Fibroblast of skin of scalp (primary cell): ENCODE results near the gene FBH1.
"Not testable (repeated sequence)": the region's sequence is repeated elsewhere in the genome, so short reads cannot be mapped to it uniquely, and the experiment has no call there.

Source experiments
- DNase-seq: peaks from one replicate; pipeline ENCODE4 v3.0.0-alpha.2; 2013

The FBH1 gene

DNA sequence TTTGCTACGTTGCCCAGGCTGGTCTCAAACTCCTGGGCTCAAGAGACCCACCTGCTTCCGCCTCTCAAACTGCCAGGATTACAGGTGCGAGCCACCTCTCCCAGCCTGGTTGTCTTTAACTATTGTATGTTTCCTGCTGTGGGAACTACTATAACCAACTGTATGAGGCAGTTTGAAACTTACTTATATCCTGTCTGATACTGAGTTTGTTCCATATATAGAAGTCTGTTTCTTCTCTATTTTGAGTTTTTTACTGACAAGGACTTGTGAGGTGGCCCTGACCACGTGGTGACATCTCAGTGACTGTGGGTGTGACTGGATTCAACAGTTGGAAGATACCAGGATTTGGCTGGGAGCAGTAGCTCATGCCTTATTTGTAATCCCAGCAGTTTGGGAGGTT lies 14.2 kb downstream of the FBH1 start:
- no peak for DNase-seq

DNA sequence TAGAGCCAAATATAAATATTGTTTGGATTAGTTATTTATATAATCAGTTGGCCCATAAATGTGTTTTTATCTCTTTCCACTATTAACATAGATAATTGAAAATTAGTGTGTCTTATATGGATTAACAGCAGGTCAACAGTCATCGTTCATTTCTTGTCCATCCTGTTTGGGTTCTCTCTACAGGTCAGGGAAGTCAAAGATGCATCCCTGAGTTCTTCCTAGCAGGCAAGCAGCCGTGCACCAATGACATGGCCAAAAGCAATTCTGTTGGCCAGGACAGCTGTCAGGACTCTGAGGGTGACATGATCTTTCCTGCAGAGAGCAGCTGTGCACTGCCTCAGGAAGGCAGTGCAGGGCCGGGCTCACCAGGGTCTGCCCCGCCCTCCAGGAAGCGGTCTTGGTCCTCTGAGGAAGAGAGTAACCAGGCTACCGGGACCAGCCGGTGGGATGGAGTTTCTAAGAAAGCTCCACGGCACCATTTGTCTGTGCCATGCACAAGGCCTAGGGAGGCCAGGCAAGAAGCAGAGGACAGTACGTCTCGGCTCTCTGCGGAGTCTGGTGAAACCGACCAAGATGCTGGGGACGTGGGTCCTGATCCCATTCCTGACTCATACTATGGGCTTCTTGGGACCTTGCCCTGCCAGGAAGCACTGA lies 15.9 kb downstream of the FBH1 start:
- no peak for DNase-seq

GRCh38 chr10:5906651-5907050 lies 16.6 kb downstream of the FBH1 start:
- DNase-seq = no peak

- not testable (repeated sequence) for DNase-seq
Measured at GRCh38 chr10:5908676-5909075, 18.6 kb downstream of the FBH1 start.

- no peak for DNase-seq
Measured at GRCh38 chr10:5910323-5911100, 20.5 kb downstream of the FBH1 start.

- DNase-seq = no peak
Measured at GRCh38 chr10:5911670-5912069, 21.6 kb downstream of the FBH1 start.

DNA sequence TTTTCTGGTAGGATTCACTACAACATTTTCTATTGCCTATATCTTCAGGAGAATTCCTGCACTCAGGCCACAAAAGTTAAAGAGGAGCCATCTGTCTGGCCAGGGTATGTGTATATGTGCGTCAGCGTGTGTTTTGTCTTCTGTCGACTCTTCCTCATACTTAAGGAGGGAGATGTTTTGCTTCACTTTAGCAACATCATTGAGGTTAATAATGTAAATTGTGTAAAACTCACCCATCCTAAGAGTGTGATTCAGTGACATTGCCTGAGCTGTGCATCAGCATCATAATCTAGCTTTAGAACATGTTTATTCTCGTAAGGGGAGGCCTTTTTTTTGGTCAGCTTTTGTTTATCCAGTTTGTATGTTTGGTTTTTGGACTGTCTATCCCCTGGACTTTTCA lies 23.7 kb downstream of the FBH1 start:
- DNase-seq = no peak

DNA sequence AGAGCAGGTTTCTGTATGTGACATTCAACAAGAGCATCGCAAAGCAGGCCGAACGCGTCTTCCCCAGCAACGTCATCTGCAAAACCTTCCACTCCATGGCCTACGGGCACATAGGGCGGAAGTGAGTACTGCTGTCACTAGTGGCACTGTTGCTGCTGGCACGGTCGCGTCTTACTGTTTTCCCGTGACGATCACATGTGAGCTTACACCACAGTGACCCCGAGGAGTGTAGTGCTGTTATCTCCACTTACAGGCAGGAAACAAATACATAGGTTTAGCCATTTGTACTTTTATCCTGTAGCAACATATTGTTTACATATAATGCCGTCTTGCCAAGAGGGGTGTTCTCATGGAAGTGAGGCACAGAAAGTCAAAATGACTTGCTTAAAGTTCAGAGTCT lies 25.4 kb downstream of the FBH1 start:
- DNase-seq = no peak

GRCh38 chr10:5917305-5917704 lies 27.3 kb downstream of the FBH1 start:
- no peak for DNase-seq

DNA sequence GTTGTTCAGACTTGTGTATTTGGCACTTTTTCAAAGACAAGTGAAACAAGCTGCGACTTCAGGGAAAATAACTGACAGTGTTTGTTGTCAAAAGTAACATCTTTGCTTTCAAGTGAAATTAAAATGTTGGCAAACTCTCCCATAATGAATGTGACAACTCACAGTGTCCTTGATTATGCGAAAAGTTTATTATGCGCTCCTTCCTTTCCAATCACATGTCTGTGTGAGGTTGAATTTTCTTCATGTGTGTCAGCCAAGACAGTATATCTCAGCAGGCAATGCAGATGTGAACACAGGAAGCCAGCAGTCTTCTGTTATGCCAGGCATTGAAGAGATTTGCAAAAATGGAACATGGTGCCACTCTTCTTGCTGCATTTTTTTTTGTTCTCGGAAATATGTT lies 28.7 kb downstream of the FBH1 start:
- no peak for DNase-seq

GRCh38 chr10:5919568-5919967 lies 29.5 kb downstream of the FBH1 start:
- DNase-seq = no peak

DNA sequence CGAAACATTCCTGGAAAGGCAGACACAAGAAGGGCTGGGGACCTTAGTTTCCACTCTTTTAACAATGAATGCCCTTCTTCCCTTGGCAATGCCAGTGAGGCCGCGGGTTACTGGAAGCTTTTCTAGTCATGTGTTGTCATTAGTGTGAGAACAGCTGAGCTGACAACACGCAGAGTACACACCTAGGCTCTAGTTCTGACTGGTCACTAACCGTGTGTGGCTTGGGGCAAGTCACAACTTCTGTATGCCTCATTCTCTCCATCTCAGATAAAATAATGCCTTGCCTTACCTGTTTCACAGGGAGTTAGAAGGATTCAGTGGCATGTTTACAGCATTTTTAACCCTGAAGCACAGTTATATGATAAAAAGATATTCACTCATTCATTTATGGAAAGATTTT lies 31.7 kb downstream of the FBH1 start:
- DNase-seq = no peak

DNA sequence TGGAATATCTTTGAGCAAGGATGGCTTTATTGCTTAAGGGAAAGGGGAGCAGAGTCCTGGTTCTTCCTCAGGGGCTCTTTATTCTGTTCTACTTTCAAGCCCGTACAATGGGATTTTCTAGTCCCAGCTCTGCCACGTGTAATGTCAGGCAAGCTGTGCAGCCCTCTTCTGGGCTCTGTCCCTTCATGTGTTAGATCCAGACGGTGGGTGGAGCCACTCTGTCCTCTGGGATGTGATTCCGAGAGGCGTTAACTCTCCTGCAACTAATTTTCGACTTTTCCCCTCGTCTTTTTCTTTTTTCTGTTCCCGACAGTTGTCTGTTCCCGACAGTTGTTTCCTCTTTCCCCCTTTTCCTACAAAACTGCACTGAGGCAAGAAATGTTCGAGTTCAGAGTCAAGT lies 34.8 kb downstream of the FBH1 start:
- no peak for DNase-seq

- peak; percentile 43 for DNase-seq
Measured at GRCh38 chr10:5927306-5927705, 37.3 kb downstream of the FBH1 start.

GRCh38 chr10:5929442-5929841 lies 39.4 kb downstream of the FBH1 start:
- no peak for DNase-seq

- no peak for DNase-seq
Measured at GRCh38 chr10:5930272-5930671, 40.2 kb downstream of the FBH1 start.

- no peak for DNase-seq
Measured at GRCh38 chr10:5932345-5932744, 42.3 kb downstream of the FBH1 start.

- no peak for DNase-seq
Measured at GRCh38 chr10:5933909-5934546, 44.0 kb downstream of the FBH1 start.

- no peak for DNase-seq
Measured at GRCh38 chr10:5935628-5936027, 45.6 kb downstream of the FBH1 start.

DNA sequence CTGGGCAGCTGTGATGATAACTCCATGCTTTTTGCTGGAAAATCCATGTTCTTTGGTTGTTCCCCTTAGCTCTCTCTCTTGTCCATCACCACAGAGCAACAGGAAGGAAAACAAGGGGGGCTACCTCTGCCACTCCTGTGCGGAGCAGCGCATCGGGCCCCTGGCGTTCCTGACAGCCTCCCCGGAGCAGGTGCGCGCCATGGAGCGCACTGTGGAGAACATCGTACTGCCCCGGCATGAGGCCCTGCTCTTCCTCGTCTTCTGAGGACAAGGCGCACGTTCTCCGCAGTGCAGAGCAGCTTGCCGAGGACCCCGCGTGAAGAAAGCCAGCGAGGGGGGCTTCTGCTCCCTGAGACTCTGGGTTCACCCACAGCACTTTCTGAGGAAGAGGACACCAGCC lies 47.0 kb downstream of the FBH1 start:
- no peak for DNase-seq

DNA sequence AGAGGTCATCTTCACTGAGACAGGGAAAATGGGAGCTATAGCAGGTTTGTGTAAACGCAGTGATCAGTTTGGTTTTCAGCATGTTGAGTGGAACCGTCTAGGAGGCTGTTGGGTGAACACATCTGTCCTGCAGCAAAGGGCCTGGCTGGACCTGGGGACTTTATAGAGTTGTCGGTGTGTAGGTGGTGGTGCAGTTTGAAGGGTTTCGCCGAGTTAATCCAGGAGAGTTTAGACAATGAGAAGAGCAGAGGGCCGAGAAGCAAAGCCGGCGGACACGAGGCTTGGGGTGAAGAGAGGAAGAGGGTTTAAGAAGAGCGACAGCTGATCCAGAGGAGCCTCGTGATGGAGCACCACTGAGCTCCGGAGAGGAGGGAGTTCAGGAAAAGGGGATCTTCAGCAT lies 48.2 kb downstream of the FBH1 start:
- DNase-seq = no peak

- no peak for DNase-seq
Measured at GRCh38 chr10:5940807-5941218, 50.8 kb downstream of the FBH1 start.

DNA sequence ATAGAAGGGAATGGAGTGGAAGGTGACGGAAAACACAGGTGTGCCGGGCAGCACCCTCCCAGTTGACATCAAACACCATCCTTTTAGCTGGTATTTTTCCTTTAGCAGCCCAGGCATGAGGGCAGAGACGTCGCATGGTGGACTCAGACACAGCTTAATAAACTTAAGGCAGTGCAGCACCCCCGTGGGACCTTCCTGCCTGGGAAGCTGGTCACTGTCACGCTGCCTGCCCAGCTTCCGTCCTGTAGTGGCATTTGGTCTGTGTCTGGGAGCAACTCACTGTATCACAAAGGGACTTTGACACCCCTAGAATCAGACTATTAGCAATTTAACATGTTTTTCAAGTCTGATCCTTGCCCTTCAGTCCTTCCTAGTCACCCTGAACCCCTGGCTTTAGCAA lies 51.5 kb downstream of the FBH1 start:
- no peak for DNase-seq

DNA sequence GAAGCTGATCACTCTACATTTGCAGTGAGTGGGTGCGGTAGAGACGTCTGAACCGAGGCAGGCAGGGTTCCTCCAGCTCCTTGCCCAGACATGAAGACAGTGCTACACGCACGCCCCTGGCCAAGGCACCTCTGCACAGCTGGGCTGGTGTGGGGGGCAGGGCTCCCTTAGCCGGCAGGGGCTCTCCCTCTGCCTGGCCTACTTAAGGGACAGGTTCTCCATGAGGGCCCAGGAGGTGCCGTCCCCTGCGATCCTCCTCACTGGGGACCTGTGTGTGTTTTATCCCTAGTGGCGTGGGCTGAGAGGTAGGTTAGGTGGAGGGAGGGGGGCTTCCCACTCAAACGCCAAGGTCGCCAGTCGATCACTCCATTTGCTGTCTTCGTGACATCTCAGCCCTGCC lies 52.0 kb downstream of the FBH1 start:
- DNase-seq = no peak
